Activated naive CD4-positive, alpha-beta T cell treated with anti-CD3 and anti-CD28 coated beads, Interleukin-2, amount 50 U/mL, for 16 hours (primary cell): ENCODE measurements around the gene TCF12.
"Not testable (repeated sequence)": the region's sequence is repeated elsewhere in the genome, so short reads cannot be mapped to it uniquely, and the experiment has no call there.

Experiments used
- DNase-seq: peaks from one replicate; pipeline ENCODE4 v3.0.0-alpha.2; 2020

Gene TCF12

GRCh38 chr15:56948764-56949101 lies 30.3 kb downstream of the TCF12 start:
- no peak for DNase-seq

- DNase-seq, result no peak
Observed at GRCh38 chr15:56950979-56951378, 32.5 kb downstream of the TCF12 start.

- no peak for DNase-seq
Observed at GRCh38 chr15:56953790-56954189, 35.3 kb downstream of the TCF12 start.

DNA sequence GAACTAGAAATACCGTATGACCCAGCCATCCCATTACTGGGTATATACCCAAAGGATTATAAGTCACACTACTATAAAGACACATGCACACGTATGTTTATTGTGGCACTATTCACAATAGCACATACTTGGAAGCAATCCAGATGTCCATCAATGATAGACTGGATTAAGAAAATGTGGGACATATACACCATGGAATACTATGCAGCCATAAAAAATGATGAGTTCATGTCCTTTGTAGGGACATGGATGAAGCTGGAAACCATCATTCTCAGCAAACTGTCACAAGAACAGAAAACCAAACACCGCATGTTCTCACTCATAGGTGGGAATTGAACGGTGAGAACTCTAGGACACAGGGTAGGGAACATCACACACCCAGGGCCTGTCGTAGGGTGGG lies 36.6 kb downstream of the TCF12 start:
- not testable (repeated sequence) for DNase-seq

GRCh38 chr15:56956538-56956937 lies 38.1 kb downstream of the TCF12 start:
- DNase-seq, result no peak

DNA sequence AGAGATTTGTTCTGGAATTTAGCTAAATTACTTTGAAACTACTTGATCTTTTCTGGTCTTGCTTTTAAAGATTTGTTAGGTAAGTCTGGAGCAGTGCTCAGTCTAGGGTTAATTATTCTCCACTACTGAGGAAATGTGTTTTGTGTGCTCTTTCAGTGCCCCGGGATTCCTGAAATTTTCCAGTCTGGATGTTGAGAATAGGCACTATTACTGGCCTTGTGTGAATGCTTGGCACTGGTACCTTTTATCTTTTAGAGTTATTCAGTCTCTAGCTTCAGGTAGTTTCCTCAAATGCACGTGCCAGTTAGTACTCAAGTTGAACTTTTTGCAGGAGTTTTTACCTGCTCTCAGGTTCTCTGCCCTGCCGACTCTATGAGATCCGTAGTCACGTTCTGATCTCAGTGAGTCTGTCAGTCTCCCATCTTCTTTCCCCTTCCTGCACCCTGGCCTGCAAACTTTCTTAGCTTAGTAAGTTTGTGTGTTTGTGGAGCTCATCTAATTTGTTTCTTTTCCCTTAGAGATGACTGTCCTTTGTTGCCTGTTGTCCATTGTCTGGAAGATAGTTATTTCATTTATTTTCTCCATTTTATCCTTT lies 39.5 kb downstream of the TCF12 start:
- DNase-seq, result no peak

DNA sequence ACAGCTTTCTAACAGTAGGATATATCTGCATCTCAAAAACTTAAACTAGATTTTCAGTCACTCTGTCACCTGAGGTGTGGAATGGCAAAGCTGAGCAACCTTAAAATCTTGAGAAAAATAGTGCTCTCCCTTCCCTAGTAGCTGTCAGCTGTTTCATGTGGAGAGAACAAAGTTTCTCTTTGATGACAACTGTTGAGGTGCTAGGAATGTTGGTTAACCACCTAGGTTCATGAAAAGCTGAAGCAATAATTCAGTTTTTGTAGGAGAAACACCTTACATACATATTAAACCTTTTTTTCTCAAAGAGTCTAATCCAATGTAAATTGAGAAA lies 40.8 kb downstream of the TCF12 start:
- no peak for DNase-seq

DNA sequence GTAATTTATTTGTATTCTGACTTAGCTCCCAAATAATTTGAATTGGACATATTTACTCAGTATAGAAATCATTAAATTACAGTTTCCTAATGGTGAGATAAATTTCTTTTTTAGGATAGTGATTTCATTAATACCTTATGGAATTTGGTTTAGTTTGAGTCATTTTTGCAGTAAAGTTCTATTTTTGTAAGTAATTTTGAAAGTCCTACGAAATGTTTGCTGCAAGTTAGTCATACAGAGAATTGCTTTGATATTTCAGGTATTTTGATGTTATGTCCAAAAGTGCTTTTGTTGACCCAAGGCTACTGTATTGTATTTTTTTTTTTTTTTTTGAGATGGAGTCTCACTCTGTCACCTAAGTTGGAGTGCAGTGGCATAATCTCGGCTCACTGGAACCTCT lies 41.7 kb downstream of the TCF12 start:
- no peak for DNase-seq

GRCh38 chr15:56963126-56963525 lies 44.7 kb downstream of the TCF12 start:
- DNase-seq, result no peak

DNA sequence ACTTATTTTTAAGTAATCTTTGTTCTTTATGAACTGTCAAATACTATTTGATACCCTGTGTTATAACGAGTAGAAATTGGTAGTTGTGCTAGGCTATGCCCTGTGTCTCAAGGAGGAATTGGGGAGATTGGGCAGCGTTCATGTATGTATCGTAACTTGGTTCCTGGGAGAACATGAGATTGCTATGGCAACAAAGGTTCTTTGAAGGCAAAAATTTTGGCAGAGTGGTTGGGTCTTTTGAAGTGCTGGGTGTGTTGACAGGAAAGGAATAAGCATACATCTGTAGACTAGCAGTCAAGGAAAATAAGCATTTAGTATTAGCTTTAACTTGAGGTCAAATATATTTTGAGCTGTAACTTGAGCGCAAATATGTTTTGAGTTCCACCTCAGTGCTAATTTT lies 45.3 kb downstream of the TCF12 start:
- no peak for DNase-seq

- no peak for DNase-seq
Observed at GRCh38 chr15:56964182-56964581, 45.7 kb downstream of the TCF12 start.

GRCh38 chr15:56965231-56966013 lies 47.0 kb downstream of the TCF12 start:
- no peak for DNase-seq

GRCh38 chr15:56967336-56967735 lies 48.9 kb downstream of the TCF12 start:
- DNase-seq, result no peak

DNA sequence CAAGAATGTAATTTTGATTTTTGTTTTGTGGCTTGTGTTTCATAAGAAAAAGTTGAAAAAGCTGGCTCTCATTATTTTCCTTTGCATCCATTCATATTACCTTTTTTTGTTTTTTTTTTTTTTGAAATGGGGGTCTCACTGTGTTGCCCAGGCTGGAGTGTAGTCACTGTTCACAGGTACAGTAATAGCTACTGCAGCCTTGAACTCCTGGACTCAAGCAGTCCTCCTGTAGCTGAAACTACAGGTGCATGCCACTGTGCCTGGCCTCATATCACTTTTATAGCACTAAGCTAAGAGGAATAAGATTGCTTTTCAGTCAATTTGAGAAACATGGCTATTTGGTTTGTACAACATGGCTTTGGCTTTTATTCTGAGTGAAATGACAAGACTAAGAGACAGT lies 49.8 kb downstream of the TCF12 start:
- DNase-seq, result no peak

DNA sequence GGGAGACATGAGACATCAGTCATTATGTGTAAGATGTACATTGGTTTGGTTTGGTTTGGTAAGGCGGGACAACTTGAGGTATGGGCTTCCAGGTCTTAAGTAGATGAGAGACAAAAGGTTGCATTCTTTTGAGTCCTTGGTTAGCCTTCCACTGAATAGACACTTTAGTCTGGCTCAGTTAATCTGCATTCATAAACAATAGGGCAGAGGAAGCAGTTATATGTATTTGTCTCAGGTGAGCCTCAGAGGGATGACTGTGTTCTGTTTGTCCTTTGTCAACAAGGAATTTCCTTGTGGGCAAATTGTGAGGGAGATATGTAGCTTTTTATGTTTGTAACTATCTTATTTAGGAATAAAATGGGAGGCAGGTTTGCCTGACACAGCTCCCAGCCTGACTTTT lies 50.4 kb downstream of the TCF12 start:
- no peak for DNase-seq

DNA sequence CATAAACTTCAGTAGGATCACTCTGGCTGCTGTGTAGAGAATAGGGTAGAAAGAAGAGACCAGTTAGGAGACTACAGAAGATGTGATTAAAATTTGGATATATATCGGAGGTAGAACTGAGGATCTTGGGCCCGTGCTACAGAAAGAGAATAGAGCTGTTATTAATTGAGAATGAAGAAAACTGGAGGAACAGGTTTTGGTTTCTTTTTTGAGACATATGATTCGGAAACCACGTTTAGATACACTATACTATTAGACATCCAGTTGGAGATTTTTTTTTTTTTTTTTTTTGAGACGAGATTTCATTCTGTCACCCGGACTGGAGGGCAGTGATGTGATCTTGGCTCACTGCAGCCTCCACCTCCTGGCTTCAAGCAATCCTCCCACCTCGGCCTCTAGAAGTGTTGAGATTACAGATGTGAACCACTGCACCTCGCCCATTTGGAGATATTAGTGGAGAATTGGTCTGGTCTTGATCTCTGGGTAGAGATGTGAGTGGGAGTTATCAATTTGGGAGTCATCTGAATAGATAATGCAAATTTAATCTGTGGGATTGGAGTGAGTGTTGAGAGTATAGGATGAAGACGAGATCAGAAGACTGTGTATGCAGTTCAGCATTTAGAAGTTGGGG lies 50.9 kb downstream of the TCF12 start:
- no peak for DNase-seq

DNA sequence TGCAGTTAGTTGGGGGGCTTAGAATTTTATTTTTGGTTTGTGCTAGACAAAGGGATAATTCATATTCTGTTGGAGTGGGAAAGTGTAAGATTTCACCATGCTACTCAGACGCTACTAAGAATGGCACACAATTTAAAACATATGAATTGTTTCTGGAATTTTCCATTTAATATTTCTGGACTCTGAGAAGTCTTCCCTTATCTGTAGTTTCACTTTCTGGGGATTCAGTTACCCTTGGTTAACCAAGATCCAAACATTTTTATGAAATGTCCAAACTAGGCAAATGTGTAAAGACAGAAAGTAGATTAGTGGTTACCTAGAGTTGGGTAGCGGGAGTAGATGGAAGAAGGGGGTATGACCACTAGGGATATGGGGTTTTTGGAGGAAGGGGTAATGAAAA lies 53.1 kb downstream of the TCF12 start:
- DNase-seq, result no peak

DNA sequence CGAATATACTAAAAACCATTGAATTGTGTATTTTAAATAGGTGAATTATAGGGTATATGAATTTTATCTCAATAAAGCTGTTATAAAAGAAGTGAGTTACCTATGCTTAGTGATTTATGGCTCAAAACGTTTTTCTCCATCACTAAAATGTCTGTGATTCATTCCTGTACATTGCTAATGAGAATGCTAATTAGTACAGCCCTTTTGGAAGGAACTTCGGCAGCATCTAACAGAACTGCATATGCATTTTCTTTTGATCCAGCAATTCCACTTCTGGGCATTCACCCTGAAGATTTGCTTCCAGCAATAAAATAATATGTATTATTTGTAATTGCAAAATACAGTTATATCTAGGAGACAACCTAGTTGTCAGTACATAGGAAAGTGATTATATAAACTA lies 53.6 kb downstream of the TCF12 start:
- DNase-seq, result no peak

- DNase-seq, result no peak
Observed at GRCh38 chr15:56972426-56972825, 54.0 kb downstream of the TCF12 start.

GRCh38 chr15:56973463-56973862 lies 55.0 kb downstream of the TCF12 start:
- no peak for DNase-seq

DNA sequence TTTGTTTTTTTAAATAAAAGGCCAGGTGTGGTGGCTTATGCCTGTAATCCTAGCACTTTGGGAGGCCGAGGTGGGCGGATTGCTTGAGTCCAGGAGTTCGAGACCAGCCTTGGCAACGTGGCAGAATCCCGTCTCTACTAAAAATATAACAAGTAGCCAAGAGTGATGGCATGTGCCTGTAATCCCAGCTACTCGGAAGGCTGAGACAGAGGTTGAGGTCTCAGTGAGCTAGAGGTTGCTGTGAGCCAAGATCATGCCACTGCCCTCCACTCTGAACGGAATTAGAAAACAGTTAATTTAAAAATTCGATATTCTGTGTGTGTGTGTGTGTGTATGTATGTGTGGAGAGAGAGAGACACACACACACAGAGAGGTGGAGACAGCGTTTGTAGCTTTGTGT lies 58.8 kb downstream of the TCF12 start:
- no peak for DNase-seq

GRCh38 chr15:56978898-56979662 lies 60.6 kb downstream of the TCF12 start:
- no peak for DNase-seq

GRCh38 chr15:56980473-56980872 lies 62.0 kb downstream of the TCF12 start:
- no peak for DNase-seq

DNA sequence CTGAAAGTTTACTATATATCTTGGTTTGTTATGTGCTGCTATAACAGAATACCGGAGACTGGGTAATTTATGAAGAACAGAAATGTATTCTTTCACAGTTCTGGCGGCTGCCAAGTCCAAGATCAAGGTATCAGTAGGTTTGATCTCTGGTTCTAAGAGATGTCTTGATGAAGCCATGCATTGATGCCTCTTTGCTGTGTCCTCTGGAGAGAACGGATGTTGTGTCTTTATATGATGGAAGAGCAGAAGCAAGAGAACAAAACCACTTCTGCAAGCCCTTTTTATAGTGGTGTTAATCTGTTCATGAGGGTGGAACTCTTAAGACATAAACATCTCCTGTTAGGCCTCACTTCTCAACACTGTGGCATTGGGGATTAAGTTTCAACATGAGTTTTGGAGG lies 62.7 kb downstream of the TCF12 start:
- no peak for DNase-seq
